Tibial artery (tissue), 4 donors: ENCODE results near the gene MCF2L2.

ENCODE experiments used
- DNase-seq, 2 donors: peaks; one replicate each; pipeline ENCODE4 v3.0.0-alpha.2; 2019
- H3K27ac ChIP-seq, 2 donors: fragments of 200-600 bp; sonication (generic) in 1 of 2; 1 replicate in 1 of 2; 2 replicates in 1 of 2; pipeline ENCODE4 v1.5.1; 2018 to 2019; ENCODE audit warnings: mild to moderate bottlenecking in 1 of 2
- H3K27me3 ChIP-seq, 2 donors: fragments of 200-600 bp; sonication (generic) in 1 of 2; one replicate each; pipeline versions ENCODE4 v1.5.1 to v1.6.0; 2016 to 2019
- H3K36me3 ChIP-seq, 3 donors: fragments of 200-600 bp; sonication (generic) in 2 of 3; one replicate each; pipeline ENCODE4 v1.5.1; 2016 to 2019; ENCODE audit warnings: mild to moderate bottlenecking in 2 of 3
- H3K4me1 ChIP-seq, 4 donors: fragments of 200-600 bp; sonication (generic) in 2 of 4; 1 replicate in 3 of 4; 2 replicates in 1 of 4; pipeline ENCODE4 v1.5.1; 2016 to 2019
- H3K4me3 ChIP-seq, 2 donors: fragments of 200-600 bp; sonication (generic) in 1 of 2; 1 replicate in 1 of 2; 2 replicates in 1 of 2; pipeline ENCODE4 v1.5.1; 2018 to 2019; ENCODE audit warnings: mild to moderate bottlenecking in 2 of 2
- H3K9me3 ChIP-seq, 3 donors: fragments of 200-600 bp; sonication (generic) in 1 of 3; one replicate each; pipeline ENCODE4 v1.5.1; 2016 to 2019
- intact Hi-C: fragments of 100-400 bp; cut with DNase I; formaldehyde crosslinking; loops from one replicate; pipeline ENCODE4 v1.15.0; 2023; ENCODE audit warnings: low total_unique reads
- TF ChIP-seq, protein P1 (sequence below), 2 experiments: fragments of 200-600 bp in 1 of 2; fragments of 450-650 bp in 1 of 2; IDR thresholded peaks; one replicate each; pipeline ENCODE4 v1.5.1; 2017 to 2019; ENCODE audit warnings: antibody characterized with exemption in 2 of 2, mild to moderate bottlenecking in 1 of 2, moderate library complexity in 1 of 2

The MCF2L2 gene

GRCh38 chr3:183264268-183264667 lies 164.2 kb downstream of the MCF2L2 start:
- TF ChIP-seq, protein P1, sequence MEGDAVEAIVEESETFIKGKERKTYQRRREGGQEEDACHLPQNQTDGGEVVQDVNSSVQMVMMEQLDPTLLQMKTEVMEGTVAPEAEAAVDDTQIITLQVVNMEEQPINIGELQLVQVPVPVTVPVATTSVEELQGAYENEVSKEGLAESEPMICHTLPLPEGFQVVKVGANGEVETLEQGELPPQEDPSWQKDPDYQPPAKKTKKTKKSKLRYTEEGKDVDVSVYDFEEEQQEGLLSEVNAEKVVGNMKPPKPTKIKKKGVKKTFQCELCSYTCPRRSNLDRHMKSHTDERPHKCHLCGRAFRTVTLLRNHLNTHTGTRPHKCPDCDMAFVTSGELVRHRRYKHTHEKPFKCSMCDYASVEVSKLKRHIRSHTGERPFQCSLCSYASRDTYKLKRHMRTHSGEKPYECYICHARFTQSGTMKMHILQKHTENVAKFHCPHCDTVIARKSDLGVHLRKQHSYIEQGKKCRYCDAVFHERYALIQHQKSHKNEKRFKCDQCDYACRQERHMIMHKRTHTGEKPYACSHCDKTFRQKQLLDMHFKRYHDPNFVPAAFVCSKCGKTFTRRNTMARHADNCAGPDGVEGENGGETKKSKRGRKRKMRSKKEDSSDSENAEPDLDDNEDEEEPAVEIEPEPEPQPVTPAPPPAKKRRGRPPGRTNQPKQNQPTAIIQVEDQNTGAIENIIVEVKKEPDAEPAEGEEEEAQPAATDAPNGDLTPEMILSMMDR (IDR thresholded peaks at IDR 0.05), result no peak
- peaks cover 0 to 2% (median 0%) of the 10 kb centered on the region in 4 donors for H3K4me1 ChIP-seq
- no peaks in the 10 kb centered on the region for H3K9me3 ChIP-seq
- intact Hi-C loops, result no loop called here
- H3K27me3 ChIP-seq, result no peaks in the 10 kb centered on the region
- H3K27ac ChIP-seq, result no peak overlapping the region
- H3K4me3 ChIP-seq, result no peak overlapping the region
- H3K36me3 ChIP-seq, result no peaks in the 10 kb centered on the region
- DNase-seq, result no peak

DNA sequence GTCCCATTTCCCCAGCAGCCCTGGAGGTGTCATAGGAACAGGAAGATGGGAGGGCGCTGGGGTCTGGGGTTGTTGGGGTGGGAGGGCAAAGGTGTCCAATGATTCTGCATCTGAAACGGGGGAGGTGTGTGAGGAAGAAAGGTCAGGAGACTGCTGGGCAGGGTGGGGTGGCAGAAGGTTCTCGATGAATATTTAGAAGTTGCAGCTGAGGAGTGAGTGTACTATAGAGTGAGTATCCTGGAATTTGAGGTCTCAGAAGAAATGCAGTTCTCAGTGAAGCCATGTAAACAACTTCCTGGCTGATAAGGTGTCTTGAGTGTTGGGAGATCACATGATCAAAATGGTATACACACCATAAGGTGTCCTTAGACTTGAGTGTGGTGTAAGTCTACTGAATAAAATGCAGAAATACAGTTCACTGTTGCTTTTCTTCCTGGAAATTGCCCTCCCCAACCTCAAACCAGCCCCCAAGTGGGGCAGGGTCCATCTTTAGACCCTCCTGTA lies 165.5 kb downstream of the MCF2L2 start:
- intact Hi-C loops, result no loop called here
- Histone ChIP-seq H3K9me3 (no peaks in the 10 kb centered on the region), H3K27ac (no peak overlapping the region), H3K27me3 (no peaks in the 10 kb centered on the region), H3K36me3 (no peaks in the 10 kb centered on the region), H3K4me3 (no peak overlapping the region), H3K4me1 (peaks cover 0 to 2% (median 0%) of the 10 kb centered on the region in 4 donors)
- TF ChIP-seq, protein P1 (IDR thresholded peaks at IDR 0.05), result no peak
- DNase-seq, result no peak

- H3K27ac ChIP-seq, result no peak overlapping the region
- TF ChIP-seq, protein P1 (IDR thresholded peaks at IDR 0.05), result no peak
- no peak overlapping the region for H3K4me3 ChIP-seq
Observed at GRCh38 chr3:183261151-183261724, 167.2 kb downstream of the MCF2L2 start.

GRCh38 chr3:183260167-183260904 lies 168.1 kb downstream of the MCF2L2 start:
- intact Hi-C loops, result no loop called here
- Histone ChIP-seq H3K27ac (no peak overlapping the region), H3K36me3 (no peaks in the 10 kb centered on the region), H3K9me3 (no peaks in the 10 kb centered on the region), H3K27me3 (no peaks in the 10 kb centered on the region), H3K4me1 (peaks cover 0 to 2% (median 0%) of the 10 kb centered on the region in 4 donors), H3K4me3 (no peak overlapping the region)
- TF ChIP-seq, protein P1 (IDR thresholded peaks at IDR 0.05), result no peak
- DNase-seq, result no peak

More at GRCh38 chr3:183261151-183261724, 167.2 kb downstream of the MCF2L2 start:
- DNase-seq, result no peak
- no peaks in the 10 kb centered on the region for H3K9me3 ChIP-seq
- H3K4me1 ChIP-seq, result peaks cover 0 to 2% (median 0%) of the 10 kb centered on the region in 4 donors
- no peaks in the 10 kb centered on the region for H3K27me3 ChIP-seq
- no peaks in the 10 kb centered on the region for H3K36me3 ChIP-seq
- intact Hi-C loops, result no loop called here

- Histone ChIP-seq H3K27ac (no peak overlapping the region), H3K9me3 (no peaks in the 10 kb centered on the region), H3K4me1 (peaks cover 0 to 2% (median under 1%) of the 10 kb centered on the region in 4 donors), H3K27me3 (no peaks in the 10 kb centered on the region), H3K4me3 (no peak overlapping the region), H3K36me3 (no peaks in the 10 kb centered on the region)
- no peak for DNase-seq
- intact Hi-C loops, result loop anchor here (10.0 kb wide), 1 partner anchor 135 kb away; no protein-coding TSS in a partner anchor
- TF ChIP-seq, protein P1 (IDR thresholded peaks at IDR 0.05), result no peak
Observed at GRCh38 chr3:183259621-183260020, 168.8 kb downstream of the MCF2L2 start.
